GM12892 (cell line): ENCODE data around the gene ARL6IP4.

Experiments
- POLR2A ChIP-seq: IDR thresholded peaks from 2 replicates; pipeline ENCODE4 v1.6.1; 2011; ENCODE audit warnings: low read depth, low read length, control low read depth
- POLR2AphosphoS5 ChIP-seq: IDR thresholded peaks from 2 replicates; pipeline ENCODE4 v1.6.1; 2011; ENCODE audit warnings: low read depth, low read length, control low read depth
- TAF1 ChIP-seq: IDR thresholded peaks from 2 replicates; pipeline ENCODE4 v1.6.1; 2011; ENCODE audit warnings: low read depth, mild to moderate bottlenecking, control low read depth, low read length, borderline replicate concordance

GRCh38 chr12:122964439-122965257, 15.8 kb upstream of the ARL6IP4 start:
- no peak for TF ChIP-seq POLR2A
- TF ChIP-seq POLR2AphosphoS5 = no peak
- no peak for TF ChIP-seq TAF1
